Measurements from ENCODE around the gene DMRT1.
"Not testable (repeated sequence)": the region's sequence is repeated elsewhere in the genome, so short reads cannot be mapped to it uniquely, and the experiment has no call there.

Gene DMRT1

DNA sequence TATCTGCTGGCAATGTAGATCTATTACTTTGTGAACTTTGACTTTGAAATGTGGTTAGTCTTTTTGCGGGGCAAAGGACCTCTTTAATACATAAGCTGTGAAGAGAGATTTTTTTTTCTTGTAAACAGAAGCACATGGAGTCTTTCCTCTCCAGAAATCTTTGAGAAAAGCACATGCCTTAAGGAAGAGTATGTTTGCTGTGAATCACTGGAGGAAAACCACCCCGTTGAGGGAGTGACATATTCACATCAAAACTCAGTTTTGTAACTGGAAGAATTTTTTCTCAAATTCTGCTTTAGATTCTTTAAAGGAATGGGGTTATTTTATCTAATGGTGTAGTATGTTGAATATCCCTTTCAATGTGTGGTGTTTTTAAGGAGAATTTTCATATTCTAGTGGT lies 138.5 kb downstream of the DMRT1 start:
- Mint-ChIP-seq H3K4me3 (no peak overlapping the region), H3K4me1 (peaks cover 3% of the 10 kb centered on the region), H3K36me3 (no peaks in the 10 kb centered on the region), H3K27me3 (peaks cover 71% of the 10 kb centered on the region), H3K9me3 (no peaks in the 10 kb centered on the region), H3K27ac (no peak overlapping the region)

DNA sequence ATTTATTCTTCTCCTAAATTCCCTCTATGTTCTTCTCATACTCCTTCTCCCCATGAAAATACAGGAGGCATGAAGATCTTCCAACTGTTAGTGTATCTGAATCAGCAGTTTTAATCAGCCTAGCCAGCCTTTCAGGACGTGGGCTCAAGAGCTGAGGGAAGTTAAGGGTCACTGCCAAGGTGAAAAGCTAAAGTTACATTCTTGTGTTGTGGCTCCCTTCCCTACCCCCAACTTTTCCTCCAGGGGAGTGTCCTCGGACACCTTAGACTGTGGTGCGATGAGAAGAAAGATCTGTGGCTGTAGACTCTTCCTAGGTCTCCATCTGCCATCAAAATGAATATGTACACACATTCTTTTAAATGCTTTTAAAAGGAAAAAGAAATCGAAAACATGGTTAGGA lies 139.1 kb downstream of the DMRT1 start:
- Mint-ChIP-seq H3K4me1 (peaks cover 3% of the 10 kb centered on the region), H3K36me3 (no peaks in the 10 kb centered on the region), H3K27ac (no peak overlapping the region), H3K4me3 (no peak overlapping the region), H3K9me3 (no peaks in the 10 kb centered on the region), H3K27me3 (peaks cover 66% of the 10 kb centered on the region)

GRCh38 chr9:981491-981898 lies 140.0 kb downstream of the DMRT1 start:
- Mint-ChIP-seq H3K4me1 (peaks cover 3% of the 10 kb centered on the region), H3K27me3 (peaks cover 67% of the 10 kb centered on the region), H3K4me3 (no peak overlapping the region), H3K9me3 (no peaks in the 10 kb centered on the region), H3K36me3 (no peaks in the 10 kb centered on the region), H3K27ac (no peak overlapping the region)

GRCh38 chr9:982394-983230 lies 141.1 kb downstream of the DMRT1 start:
- H3K4me1 Mint-ChIP-seq, result peaks cover 3% of the 10 kb centered on the region
- no peak overlapping the region for H3K4me3 Mint-ChIP-seq
- H3K27ac Mint-ChIP-seq, result no peak overlapping the region
- no peaks in the 10 kb centered on the region for H3K36me3 Mint-ChIP-seq
- H3K9me3 Mint-ChIP-seq, result no peaks in the 10 kb centered on the region
- peaks cover 66% of the 10 kb centered on the region for H3K27me3 Mint-ChIP-seq

DNA sequence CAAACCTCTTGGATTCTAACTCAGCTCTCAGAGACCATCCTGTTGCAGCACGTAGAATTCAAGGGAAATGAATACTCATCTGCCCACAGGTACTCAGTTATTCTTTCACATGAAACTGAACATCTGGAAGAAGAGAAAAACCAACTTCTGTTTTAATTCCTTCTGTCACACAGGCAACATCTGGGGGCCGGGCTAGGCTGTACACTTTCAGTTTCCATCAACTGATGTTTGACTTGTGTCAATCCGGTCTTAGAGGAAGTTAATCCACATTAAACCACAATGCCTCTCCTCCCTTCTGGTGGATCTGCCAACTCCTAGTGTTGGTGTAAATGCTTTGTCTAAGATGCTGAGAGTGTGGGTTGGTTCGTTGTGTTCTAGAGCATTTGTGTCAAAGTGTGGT lies 152.5 kb downstream of the DMRT1 start:
- Mint-ChIP-seq H3K27ac (no peak overlapping the region), H3K27me3 (peaks cover 6% of the 10 kb centered on the region), H3K4me3 (no peak overlapping the region), H3K4me1 (peaks cover 2% of the 10 kb centered on the region), H3K9me3 (no peaks in the 10 kb centered on the region), H3K36me3 (no peaks in the 10 kb centered on the region)

DNA sequence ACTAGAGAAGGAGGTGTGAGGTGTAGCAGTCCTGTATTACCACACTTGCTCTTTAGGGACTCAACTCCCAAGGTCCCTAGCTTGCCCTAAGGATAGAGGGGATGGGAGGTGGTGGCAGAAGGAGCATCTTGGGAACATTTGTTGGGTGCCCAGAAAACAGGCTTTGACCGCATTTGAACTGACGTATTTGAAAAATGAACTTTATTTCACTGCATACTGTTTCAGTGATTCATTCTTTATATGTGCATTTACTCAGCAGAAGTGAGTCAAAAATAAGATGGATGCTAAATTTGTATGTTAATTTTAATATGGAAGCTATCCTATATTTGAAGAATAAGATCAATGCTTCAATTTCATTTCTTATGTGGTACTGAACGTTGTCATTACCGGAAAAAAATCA lies 153.7 kb downstream of the DMRT1 start:
- Mint-ChIP-seq H3K9me3 (no peaks in the 10 kb centered on the region), H3K4me3 (no peak overlapping the region), H3K27ac (no peak overlapping the region), H3K4me1 (peaks cover 8% of the 10 kb centered on the region), H3K27me3 (peaks cover 2% of the 10 kb centered on the region), H3K36me3 (no peaks in the 10 kb centered on the region)

DNA sequence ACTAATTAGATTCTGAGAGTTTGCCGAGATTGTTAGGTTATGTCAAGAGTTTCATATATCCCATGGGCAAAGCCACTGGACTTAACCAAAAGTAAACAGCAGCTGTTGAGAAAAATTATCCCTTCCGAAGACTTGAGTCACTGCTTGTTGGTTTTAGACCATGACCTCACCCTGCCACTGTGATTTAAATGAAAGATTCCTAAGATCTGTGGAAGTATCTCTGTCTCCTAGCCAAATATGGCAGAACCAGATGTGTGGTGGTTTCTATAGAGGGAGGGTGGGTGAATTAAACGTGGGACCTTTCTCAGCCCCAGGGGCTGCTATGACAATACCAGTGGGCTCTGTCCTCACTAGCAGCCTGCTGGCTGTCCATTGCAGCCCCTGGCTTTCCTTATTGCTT lies 154.3 kb downstream of the DMRT1 start:
- no peaks in the 10 kb centered on the region for H3K9me3 Mint-ChIP-seq
- H3K27ac Mint-ChIP-seq, result no peak overlapping the region
- H3K4me1 Mint-ChIP-seq, result peaks cover 8% of the 10 kb centered on the region
- H3K27me3 Mint-ChIP-seq, result peaks cover 2% of the 10 kb centered on the region
- H3K36me3 Mint-ChIP-seq, result no peaks in the 10 kb centered on the region
- H3K4me3 Mint-ChIP-seq, result no peak overlapping the region

DNA sequence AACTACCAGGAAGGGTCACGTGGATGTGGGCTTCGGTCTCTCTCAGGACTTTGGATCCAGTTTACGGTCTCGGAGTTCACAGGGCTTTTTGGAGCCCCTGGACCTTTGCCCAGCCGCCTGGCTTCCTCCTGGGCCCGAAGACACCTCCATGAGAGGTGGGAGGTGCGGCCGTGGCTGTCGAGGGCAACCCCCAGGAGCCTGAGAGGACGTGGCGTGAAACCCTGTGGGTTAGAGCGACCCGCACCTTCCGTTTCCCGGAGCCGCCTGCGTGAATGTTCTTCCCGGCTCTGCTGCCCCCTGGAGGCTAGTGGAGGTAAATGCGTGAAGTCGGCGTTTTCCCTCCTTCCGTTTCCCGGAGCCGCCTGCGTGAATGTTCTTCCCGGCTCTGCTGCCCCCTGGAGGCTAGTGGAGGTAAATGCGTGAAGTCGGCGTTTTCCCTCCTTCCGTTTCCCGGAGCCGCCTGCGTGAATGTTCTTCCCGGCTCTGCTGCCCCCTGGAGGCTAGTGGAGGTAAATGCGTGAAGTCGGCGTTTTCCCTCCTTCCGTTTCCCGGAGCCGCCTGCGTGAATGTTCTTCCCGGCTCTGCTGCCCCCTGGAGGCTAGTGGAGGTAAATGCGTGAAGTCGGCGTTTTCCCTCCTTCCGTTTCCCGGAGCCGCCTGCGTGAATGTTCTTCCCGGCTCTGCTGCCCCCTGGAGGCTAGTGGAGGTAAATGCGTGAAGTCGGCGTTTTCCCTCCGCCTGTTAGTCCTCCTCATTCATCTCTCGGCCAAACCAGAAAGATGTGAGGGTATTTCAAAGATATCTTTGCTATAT lies 157.0 kb downstream of the DMRT1 start:
- not testable (repeated sequence) for H3K27me3 Mint-ChIP-seq, H3K4me1 Mint-ChIP-seq, H3K36me3 Mint-ChIP-seq, H3K9me3 Mint-ChIP-seq, H3K4me3 Mint-ChIP-seq, H3K27ac Mint-ChIP-seq

GRCh38 chr9:1001838-1002237 lies 160.3 kb downstream of the DMRT1 start:
- H3K36me3 Mint-ChIP-seq, result no peaks in the 10 kb centered on the region
- no peak overlapping the region for H3K4me3 Mint-ChIP-seq
- no peaks in the 10 kb centered on the region for H3K9me3 Mint-ChIP-seq
- no peak overlapping the region for H3K27ac Mint-ChIP-seq
- peaks cover 8% of the 10 kb centered on the region for H3K27me3 Mint-ChIP-seq
- peaks cover 12% of the 10 kb centered on the region for H3K4me1 Mint-ChIP-seq

- H3K27me3 Mint-ChIP-seq, result peaks cover 13% of the 10 kb centered on the region
- no peaks in the 10 kb centered on the region for H3K36me3 Mint-ChIP-seq
- H3K4me3 Mint-ChIP-seq, result no peak overlapping the region
- no peak overlapping the region for H3K27ac Mint-ChIP-seq
- H3K9me3 Mint-ChIP-seq, result no peaks in the 10 kb centered on the region
- peaks cover 12% of the 10 kb centered on the region for H3K4me1 Mint-ChIP-seq
These were observed 161.2 kb downstream of the DMRT1 start for GRCh38 chr9:1002678-1003077.

DNA sequence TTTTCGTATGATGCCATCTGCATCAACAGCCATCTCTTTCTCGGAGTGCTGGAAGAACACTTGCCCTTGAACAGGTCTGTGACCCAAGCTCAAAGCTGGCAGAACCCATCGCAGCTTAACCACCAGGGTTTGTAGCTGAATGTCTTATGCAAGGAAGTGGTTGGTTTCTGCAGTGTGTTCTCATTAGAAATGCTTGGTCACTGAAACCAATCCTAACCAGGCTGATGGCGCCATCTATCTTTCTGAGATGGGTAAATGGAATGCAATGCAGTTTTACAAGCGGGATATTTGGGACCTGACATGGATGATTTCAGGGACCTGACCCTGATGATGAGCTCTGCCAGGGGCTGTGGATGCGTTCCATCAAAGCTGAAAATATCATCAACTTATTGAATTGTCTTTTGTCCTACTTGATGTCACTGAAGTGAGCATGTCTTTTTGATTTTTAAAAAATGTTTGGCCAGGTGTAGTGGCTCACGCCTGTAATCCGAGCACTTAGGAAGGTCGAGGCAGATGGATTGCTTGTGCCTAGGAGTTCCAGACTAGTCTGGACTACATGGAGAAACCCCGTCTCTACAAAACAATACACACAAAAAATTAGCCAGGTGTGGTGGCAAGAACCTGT lies 163.7 kb downstream of the DMRT1 start:
- Mint-ChIP-seq H3K4me1 (peaks cover 4% of the 10 kb centered on the region), H3K36me3 (no peaks in the 10 kb centered on the region), H3K27me3 (peaks cover 17% of the 10 kb centered on the region), H3K27ac (no peak overlapping the region), H3K9me3 (no peaks in the 10 kb centered on the region), H3K4me3 (no peak overlapping the region)

GRCh38 chr9:1007312-1007711 lies 165.8 kb downstream of the DMRT1 start:
- no peak overlapping the region for H3K4me3 Mint-ChIP-seq
- H3K9me3 Mint-ChIP-seq, result no peaks in the 10 kb centered on the region
- H3K27me3 Mint-ChIP-seq, result peaks cover 17% of the 10 kb centered on the region

GRCh38 chr9:1008216-1008615 lies 166.7 kb downstream of the DMRT1 start:
- Mint-ChIP-seq H3K27me3 (peaks cover 17% of the 10 kb centered on the region), H3K4me3 (no peak overlapping the region), H3K4me1 (peaks cover 4% of the 10 kb centered on the region), H3K27ac (no peak overlapping the region), H3K9me3 (no peaks in the 10 kb centered on the region), H3K36me3 (no peaks in the 10 kb centered on the region)

More at GRCh38 chr9:1007312-1007711, 165.8 kb downstream of the DMRT1 start:
- no peak overlapping the region for H3K27ac Mint-ChIP-seq
- H3K4me1 Mint-ChIP-seq, result peaks cover 4% of the 10 kb centered on the region
- H3K36me3 Mint-ChIP-seq, result no peaks in the 10 kb centered on the region

- Mint-ChIP-seq H3K27ac (no peak overlapping the region), H3K9me3 (no peaks in the 10 kb centered on the region), H3K27me3 (peaks cover 17% of the 10 kb centered on the region), H3K4me1 (peaks cover 4% of the 10 kb centered on the region), H3K4me3 (no peak overlapping the region), H3K36me3 (no peaks in the 10 kb centered on the region)
These were observed 167.7 kb downstream of the DMRT1 start for GRCh38 chr9:1009101-1009707.

DNA sequence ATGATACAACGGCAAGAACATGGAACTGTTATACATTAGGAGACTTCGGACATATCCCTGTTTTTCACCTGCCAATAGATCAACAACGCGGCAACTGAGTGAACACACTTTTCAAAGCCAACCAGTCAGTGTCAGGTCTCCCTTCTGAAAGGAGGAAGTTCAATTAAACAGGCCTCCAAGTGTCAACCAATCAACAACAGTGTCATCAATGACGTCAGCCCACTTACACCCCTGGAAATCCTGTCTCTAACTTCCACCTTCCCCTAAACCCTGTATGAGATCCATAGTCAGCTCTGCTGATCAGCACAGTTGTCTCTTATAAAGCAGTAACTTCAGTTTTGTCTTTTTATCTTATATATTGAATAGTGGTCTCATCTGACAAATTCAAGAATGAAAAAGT lies 171.5 kb downstream of the DMRT1 start:
- no peak overlapping the region for H3K27ac Mint-ChIP-seq
- H3K9me3 Mint-ChIP-seq, result no peaks in the 10 kb centered on the region
- no peak overlapping the region for H3K4me3 Mint-ChIP-seq
- no peaks in the 10 kb centered on the region for H3K36me3 Mint-ChIP-seq
- H3K4me1 Mint-ChIP-seq, result peaks cover under 1% of the 10 kb centered on the region
- peaks cover 9% of the 10 kb centered on the region for H3K27me3 Mint-ChIP-seq
